K562 (cell line): Measurements from ENCODE around the gene ANKS3. TPM values are rescaled to one million over a fixed set of nuclear protein-coding genes. Genes with fewer than 3 reads are reported as not detected.

Experiments
- ATAC-seq: fragments of 200-7000 bp; cut with Tn5 transposase; 3 replicates; pipeline ENCODE4 v1.9.1; 2020; ENCODE audit warnings: moderate library complexity
- BruUV-seq: library from RNA; stranded (reverse); fragments of 400-500 nt; replicated peaks from 2 replicates; lab custom pipeline; 2021; lab: Mats Ljungman, UMichigan
- CTCF ChIA-PET: fragments of 300-600 bp; formaldehyde crosslinking; extraction: SDS; loops from one replicate; lab custom pipeline; 2021; ENCODE audit warnings: low intra/inter-chr PET ratio; lab: Yijun Ruan, JAX
- POLR2A ChIA-PET: fragments of 300-600, 350-650 bp; sonication (Branson Sonifier 250); formaldehyde crosslinking; extraction: SDS; loops from one replicate; lab custom pipeline; 2021; ENCODE audit warnings: antibody characterized with exemption, inconsistent platforms; lab: Yijun Ruan, JAX
- DNase-seq, 4 experiments: peaks; one replicate each; pipeline versions ENCODE4 v3.0.0 to v3.0.0-alpha.2; 2011 to 2018; ENCODE audit warnings: low spot score in 3 of 4, mixed read lengths in 3 of 4; ENCODE audit errors: extremely low read depth in 1 of 4
- FAIRE-seq: peaks from 2 replicates; lab custom pipeline; 2011; peaks lifted over from hg19 to GRCh38; lab: Jason Lieb, UNC
- H2AFZ ChIP-seq: 2 replicates; pipeline ENCODE4 v1.6.0; 2011; ENCODE audit warnings: low read depth, low read length, control low read depth, inconsistent platforms
- H3K27ac ChIP-seq: fragments of 200-600 bp; 3 replicates; pipeline ENCODE4 v1.8.0; 2011; ENCODE audit warnings: low read depth, mild to moderate bottlenecking, control low read depth, inconsistent platforms, low read length, moderate library complexity, mixed read lengths; ENCODE audit errors: extremely low read depth
- H3K27me3 ChIP-seq, 2 experiments: fragments of 300-600 bp in 1 of 2; 2 replicates in 1 of 2; 3 replicates in 1 of 2; pipeline versions ENCODE4 v1.6.0 to v1.8.0; 2011; ENCODE audit warnings: inconsistent platforms in 2 of 2, low read length in 2 of 2, mild to moderate bottlenecking in 1 of 2, mixed read lengths in 1 of 2, moderate library complexity in 1 of 2; ENCODE audit not compliant: control insufficient read depth in 2 of 2, insufficient read depth in 2 of 2
- H3K36me3 ChIP-seq: fragments of 300-600 bp; 3 replicates; pipeline ENCODE4 v1.8.0; 2011; ENCODE audit warnings: mild to moderate bottlenecking, low read length, inconsistent platforms; ENCODE audit not compliant: control insufficient read depth, insufficient read depth
- H3K4me1 ChIP-seq, 2 experiments: fragments of 200-600 bp in 1 of 2; replicated peaks in 1 of 2; 2 replicates in 1 of 2; 3 replicates in 1 of 2; pipeline versions ENCODE4 v1.5.1 to v1.8.0; 2011; ENCODE audit warnings: inconsistent platforms in 2 of 2, low read length in 2 of 2, mild to moderate bottlenecking in 1 of 2, mixed read lengths in 1 of 2, moderate library complexity in 1 of 2; ENCODE audit not compliant: control insufficient read depth in 2 of 2, insufficient read depth in 2 of 2
- H3K4me2 ChIP-seq: 2 replicates; pipeline ENCODE4 v1.6.1; 2011; ENCODE audit warnings: low read length, control low read depth, inconsistent platforms, mixed read lengths; ENCODE audit not compliant: insufficient read depth
- H3K4me3 ChIP-seq: fragments of 200-600 bp; sonication (generic), shearing (Covaris generic); 2 replicates; pipeline ENCODE4 v1.5.1; 2016; ENCODE audit warnings: control low read depth, inconsistent platforms
- H3K79me2 ChIP-seq: fragments of 200-600 bp; 3 replicates; pipeline ENCODE4 v1.8.0; 2011; ENCODE audit warnings: low read length, inconsistent platforms; ENCODE audit not compliant: control insufficient read depth, insufficient read depth
- H3K9ac ChIP-seq, 2 experiments: 2 replicates each; pipeline versions ENCODE4 v1.6.0 to v1.6.1; 2011; ENCODE audit warnings: low read depth in 2 of 2, low read length in 2 of 2, control low read depth in 1 of 2, inconsistent platforms in 1 of 2, mild to moderate bottlenecking in 1 of 2, mixed read lengths in 1 of 2; ENCODE audit not compliant: insufficient read depth in 1 of 2
- H3K9me1 ChIP-seq: one replicate; pipeline ENCODE4 v1.6.0; 2011; ENCODE audit warnings: inconsistent platforms, mild to moderate bottlenecking, low read length, moderate library complexity; ENCODE audit not compliant: control insufficient read depth, insufficient read depth
- H3K9me3 ChIP-seq: replicated peaks from 2 replicates; pipeline ENCODE4 v1.5.1; 2011; ENCODE audit warnings: low read depth, low read length, inconsistent platforms; ENCODE audit not compliant: control insufficient read depth, insufficient read depth
- H4K20me1 ChIP-seq: replicated peaks from 2 replicates; pipeline ENCODE4 v1.6.1; 2011; ENCODE audit warnings: low read length, inconsistent platforms, mixed read lengths; ENCODE audit not compliant: control insufficient read depth, insufficient read depth
- BCOR ChIP-seq: fragments of 450-650 bp; IDR thresholded peaks from 2 replicates; pipeline ENCODE4 v1.6.1; 2016
- POLR2G ChIP-seq: fragments of 200-400 bp; formaldehyde crosslinking; IDR thresholded peaks from 2 replicates; pipeline ENCODE4 v1.6.1; 2017; ENCODE audit warnings: low read depth, mild to moderate bottlenecking, antibody characterized with exemption, low read length, moderate library complexity
- ZNF3 ChIP-seq: fragments of 250-450 bp; sonication (Bioruptor Pico); IDR thresholded peaks from 2 replicates; pipeline ENCODE4 v1.5.0; 2021; ENCODE audit warnings: mild to moderate bottlenecking, moderate library complexity
- ZNF41 ChIP-seq: fragments of 250-450 bp; sonication (Bioruptor Pico); conservative IDR thresholded peaks from 2 replicates; pipeline ENCODE4 v1.4.0; 2020; ENCODE audit warnings: mild to moderate bottlenecking
- ZNF518B ChIP-seq: fragments of 250-450 bp; sonication (Bioruptor Pico); IDR thresholded peaks from 2 replicates; pipeline ENCODE4 v1.5.0; 2021; ENCODE audit warnings: mild to moderate bottlenecking, moderate library complexity
- WGBS: fragments of 100-300 bp; shearing (Covaris generic); methylation state at CpG from one replicate; pipeline ENCODE4 v1.1.6; 2016; ENCODE audit warnings: low coverage, mixed read lengths; ENCODE audit not compliant: insufficient coverage; ENCODE audit errors: missing lambda C conversion rate; 5-methylcytosine and 5-hydroxymethylcytosine counted together
- in situ Hi-C: fragments of 300-500 bp; cut with MboI; formaldehyde crosslinking; loops from 4 replicates; pipeline ENCODE4 v1.15.0; 2018; ENCODE audit warnings: inconsistent platforms, mixed read lengths
- intact Hi-C: fragments of 100-400 bp; cut with micrococcal nuclease; formaldehyde crosslinking; loops from 2 replicates; pipeline ENCODE4 v1.14.2; 2022
- polyA plus RNA-seq, 8 experiments: library from polyadenylated mRNA; depleted of rRNA in 4 of 8; stranded (reverse) in 5 of 8; unstranded in 3 of 8; fragments of >200 nt; fragmentation: Nextera tagmentation in 2 of 8; fragmentation: Illumina TruSeq in 1 of 8; extraction: Ambion mirVana in 2 of 8; extraction: Trizol in 1 of 8; gene quantifications; 2 replicates each; pipeline versions ENCODE4 v1.2.1 to v1.2.3, GENCODE V29; 2011 to 2014; ENCODE audit warnings: inconsistent platforms in 1 of 8, missing spikeins in 1 of 8
- total RNA-seq, 7 experiments: library from RNA; depleted of rRNA in 6 of 7; stranded (reverse); fragments of >200 nt in 6 of 7; fragmentation: Illumina TruSeq in 2 of 7; extraction: Trizol in 2 of 7; gene quantifications; 2 replicates each; pipeline versions ENCODE4 v1.2.1 to v1.2.3, GENCODE V29; 2011 to 2021; ENCODE audit warnings: low replicate concordance in 1 of 7
- TF ChIP-seq, protein P1 (sequence below): fragments of 250-450 bp; sonication (Bioruptor Pico); IDR thresholded peaks from 2 replicates; pipeline ENCODE4 v1.8.0; 2022; ENCODE audit warnings: moderate library complexity, mild to moderate bottlenecking, inconsistent platforms
- TF ChIP-seq, protein P2 (sequence below): fragments of 250-450 bp; sonication (Bioruptor Pico); IDR thresholded peaks from 2 replicates; pipeline ENCODE4 v1.8.0; 2021; ENCODE audit warnings: borderline replicate concordance, mild to moderate bottlenecking, moderate library complexity; ENCODE audit not compliant: poor library complexity, severe bottlenecking

ANKS3 gene
- total and polyA plus RNA-seq, 9 of the 15 experiments (the other 6 are each of a cell fraction or from before 2014, with no cell fraction given), result 0.43 to 25.7 (median 14.8) TPM

DNA sequence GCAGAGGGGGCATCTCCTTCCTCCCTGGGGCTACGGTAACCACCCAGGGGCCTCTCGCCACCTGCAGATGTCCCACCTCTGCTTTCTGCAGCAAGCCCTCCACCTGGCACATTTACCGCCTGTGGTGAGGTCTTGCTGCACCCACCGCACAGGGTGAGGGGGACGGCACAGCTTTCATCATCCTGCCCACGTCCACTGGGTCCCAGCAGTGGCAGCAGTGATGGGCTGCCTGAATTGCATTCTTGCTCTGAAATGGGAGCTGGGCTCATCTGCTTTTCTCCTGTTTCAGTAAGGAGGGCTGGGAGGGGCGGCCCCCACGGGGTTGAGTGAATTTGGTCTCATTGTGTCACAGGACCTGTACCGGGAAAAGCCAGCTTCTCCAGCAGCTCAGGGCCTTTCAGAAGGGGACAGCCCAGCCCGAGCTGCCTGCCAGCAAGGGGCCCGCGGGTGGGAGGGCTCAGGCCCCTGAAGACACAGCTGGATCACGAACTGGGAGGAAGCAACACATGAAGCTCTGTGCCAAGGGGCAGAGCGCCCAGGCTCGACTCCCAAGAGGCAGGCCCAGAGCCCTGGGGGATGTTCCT lies 13.0 kb upstream of the ANKS3 start:
- no peak for DNase-seq
- H3K9me1 ChIP-seq, result no peaks in the 10 kb centered on the region
- peaks cover 16% of the 10 kb centered on the region; the same call in 2 of the 3 replicates for H3K36me3 ChIP-seq
- no peak overlapping the region for H2AFZ ChIP-seq
- CTCF ChIA-PET, result no interaction called here
- peaks cover 0 to 28% of the 10 kb centered on the region in 2 experiments; a peak in 2 of 5 replicates for H3K4me1 ChIP-seq
- ATAC-seq, result no peak
- no peaks in the 10 kb centered on the region for H4K20me1 ChIP-seq
- WGBS, result 57% methylated on average over 13 of the region's 15 CpGs
- H3K79me2 ChIP-seq, result no peaks in the 10 kb centered on the region
- in situ Hi-C loops (no loop called here), intact Hi-C loops (no loop called here)
- no TSS peak for BruUV-seq
- H3K4me2 ChIP-seq, result no peak overlapping the region
- H3K4me3 ChIP-seq, result no peak overlapping the region
- no peak overlapping the region for H3K27ac ChIP-seq
- no peak for FAIRE-seq
- POLR2A ChIA-PET, result interaction anchor here (0.9 to 1.4 kb wide), 4 partner anchors 11 to 29 kb away, joined by 3 to 5 read pairs (median 4); partner anchors contain the start of genes ANKS3 and DNAAF8
- H3K9me3 ChIP-seq, result no peaks in the 10 kb centered on the region
- H3K9ac ChIP-seq, result peak overlapping the region in 1 of 2 experiments; percentile 57; a peak in 2 of 4 replicates
- no peaks in the 10 kb centered on the region for H3K27me3 ChIP-seq
- TF ChIP-seq ZNF3 (CRISPR knock-in tag) (no peak), BCOR (no peak), POLR2G (peak; percentile 53)
- TF ChIP-seq, all 486 proteins: peak for 1

- H3K4me1 ChIP-seq, result peaks cover 0 to 28% of the 10 kb centered on the region in 2 experiments; a peak in 2 of 5 replicates
- H3K27me3 ChIP-seq, result no peaks in the 10 kb centered on the region
- no peak for ATAC-seq
- no peak for FAIRE-seq
- H3K9me1 ChIP-seq, result no peaks in the 10 kb centered on the region
- BruUV-seq, result no TSS peak
- POLR2A ChIA-PET, result no interaction called here
- peaks cover 8% of the 10 kb centered on the region; the same call in 1 of the 3 replicates for H3K36me3 ChIP-seq
- WGBS, result 75% methylated on average over 8 of the region's 8 CpGs
- H3K4me3 ChIP-seq, result no peak overlapping the region
- intact Hi-C loops, result no loop called here
- in situ Hi-C loops, result no loop called here
- no peak overlapping the region for H3K4me2 ChIP-seq
- H3K27ac ChIP-seq, result no peak overlapping the region
- no peaks in the 10 kb centered on the region for H3K9me3 ChIP-seq
- H3K9ac ChIP-seq, result peak overlapping the region in 1 of 2 experiments; percentile 57; a peak in 1 of 4 replicates
- DNase-seq, result no peak
- H3K79me2 ChIP-seq, result no peaks in the 10 kb centered on the region
- CTCF ChIA-PET, result no interaction called here
- no peaks in the 10 kb centered on the region for H4K20me1 ChIP-seq
- no peak overlapping the region for H2AFZ ChIP-seq
- TF ChIP-seq, protein P1, sequence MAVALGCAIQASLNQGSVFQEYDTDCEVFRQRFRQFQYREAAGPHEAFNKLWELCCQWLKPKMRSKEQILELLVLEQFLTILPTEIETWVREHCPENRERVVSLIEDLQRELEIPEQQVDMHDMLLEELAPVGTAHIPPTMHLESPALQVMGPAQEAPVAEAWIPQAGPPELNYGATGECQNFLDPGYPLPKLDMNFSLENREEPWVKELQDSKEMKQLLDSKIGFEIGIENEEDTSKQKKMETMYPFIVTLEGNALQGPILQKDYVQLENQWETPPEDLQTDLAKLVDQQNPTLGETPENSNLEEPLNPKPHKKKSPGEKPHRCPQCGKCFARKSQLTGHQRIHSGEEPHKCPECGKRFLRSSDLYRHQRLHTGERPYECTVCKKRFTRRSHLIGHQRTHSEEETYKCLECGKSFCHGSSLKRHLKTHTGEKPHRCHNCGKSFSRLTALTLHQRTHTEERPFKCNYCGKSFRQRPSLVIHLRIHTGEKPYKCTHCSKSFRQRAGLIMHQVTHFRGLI (CRISPR knock-in tag), result no peak
- TF ChIP-seq ZNF518B (CRISPR knock-in tag), result no peak
- no peak for TF ChIP-seq ZNF41 (CRISPR knock-in tag)
- TF ChIP-seq, protein P2, sequence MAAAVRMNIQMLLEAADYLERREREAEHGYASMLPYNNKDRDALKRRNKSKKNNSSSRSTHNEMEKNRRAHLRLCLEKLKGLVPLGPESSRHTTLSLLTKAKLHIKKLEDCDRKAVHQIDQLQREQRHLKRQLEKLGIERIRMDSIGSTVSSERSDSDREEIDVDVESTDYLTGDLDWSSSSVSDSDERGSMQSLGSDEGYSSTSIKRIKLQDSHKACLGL (CRISPR knock-in tag), result no peak
These were observed 12.1 kb upstream of the ANKS3 start for GRCh38 chr16:4746215-4746614.
